Esophagus muscularis mucosa (tissue), 4 donors: ENCODE measurements around the gene MN1.

Experiments
- CTCF ChIP-seq, 3 experiments: fragments of 200-600 bp in 2 of 3; fragments of 450-650 bp in 1 of 3; sonication (generic) in 2 of 3; IDR thresholded peaks; one replicate each; pipeline ENCODE4 v1.5.1; 2017 to 2019; ENCODE audit warnings: antibody characterized with exemption in 3 of 3, mild to moderate bottlenecking in 2 of 3, moderate library complexity in 1 of 3
- EP300 ChIP-seq: sonication (generic); formaldehyde crosslinking; IDR thresholded peaks from one replicate; pipeline ENCODE4 v1.6.1; 2017; ENCODE audit warnings: antibody characterized with exemption
- POLR2A ChIP-seq: fragments of 450-650 bp; IDR thresholded peaks from one replicate; pipeline ENCODE4 v1.6.1; 2017; ENCODE audit warnings: antibody characterized with exemption, moderate library complexity, mild to moderate bottlenecking, low read depth
- POLR2AphosphoS5 ChIP-seq, 2 donors: sonication (generic); formaldehyde crosslinking; IDR thresholded peaks; one replicate each; pipeline ENCODE4 v1.6.1; 2017; ENCODE audit warnings: antibody characterized with exemption in 2 of 2

DNA sequence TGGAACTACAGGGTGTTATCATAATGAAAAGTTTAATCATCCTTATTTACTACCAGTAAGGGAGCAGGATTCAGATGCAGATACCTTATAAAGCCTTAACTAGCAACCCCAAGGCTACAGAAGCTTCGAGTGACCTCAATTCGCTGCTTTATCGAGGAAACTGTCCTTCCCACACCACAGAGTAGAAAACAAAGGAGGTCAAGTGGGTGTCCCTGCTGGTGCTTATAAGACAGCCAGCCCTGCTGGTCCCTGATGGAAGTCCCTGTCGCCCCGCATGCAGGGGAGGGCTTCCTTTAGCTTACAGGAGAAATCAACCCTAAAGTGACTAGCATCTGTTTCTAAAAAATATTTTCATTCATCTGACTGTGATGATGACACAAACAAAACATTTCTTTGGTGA lies 7.3 kb downstream of the MN1 start:
- no peak for TF ChIP-seq CTCF (IDR thresholded peaks at IDR 0.05)
- no peak for TF ChIP-seq POLR2AphosphoS5 (IDR thresholded peaks at IDR 0.05)
- TF ChIP-seq POLR2A = no peak
- TF ChIP-seq EP300 = no peak
